HepG2 (cell line): ENCODE data around the gene CRK. TPM values are rescaled to one million over a fixed set of nuclear protein-coding genes. Genes with fewer than 3 reads are reported as not detected.

Source experiments
- ATAC-seq: fragments of 200-7000 bp; cut with Tn5 transposase; 3 replicates; pipeline ENCODE4 v1.9.1; 2020; ENCODE audit warnings: mild to moderate bottlenecking, moderate library complexity
- BruUV-seq: library from RNA; stranded (reverse); fragments of 400-500 nt; replicated peaks from 2 replicates; lab custom pipeline; 2021; lab: Mats Ljungman, UMichigan
- CTCF ChIA-PET: fragments of 300-600 bp; formaldehyde crosslinking; extraction: SDS; loops from one replicate; lab custom pipeline; 2021; ENCODE audit warnings: low total read pairs, inconsistent platforms, low intra/inter-chr PET ratio; lab: Yijun Ruan, JAX
- POLR2A ChIA-PET: fragments of 350-600 bp; sonication (Branson Sonifier 250); formaldehyde crosslinking; loops from one replicate; lab custom pipeline; 2020; ENCODE audit warnings: antibody characterized with exemption, inconsistent platforms; lab: Yijun Ruan, JAX
- DNase-seq: peaks from one replicate; pipeline ENCODE4 v3.0.0-alpha.2; 2015; ENCODE audit warnings: low spot score
- FAIRE-seq: peaks from 3 replicates; lab custom pipeline; 2011; peaks lifted over from hg19 to GRCh38; lab: Jason Lieb, UNC
- H2AFZ ChIP-seq: one replicate; pipeline ENCODE4 v1.6.1; 2011; ENCODE audit warnings: low read length, inconsistent platforms
- H3K27ac ChIP-seq: fragments of 300-600 bp; 3 replicates; pipeline ENCODE4 v1.8.0; 2011; ENCODE audit warnings: mixed run types, mild to moderate bottlenecking, mixed read lengths, low read length, inconsistent platforms; ENCODE audit not compliant: insufficient read depth; ENCODE audit errors: extremely low read length
- H3K27me3 ChIP-seq, 2 experiments: fragments of 200-600 bp in 1 of 2; 2 replicates in 1 of 2; 3 replicates in 1 of 2; pipeline versions ENCODE4 v1.6.0 to v1.8.0; 2011; ENCODE audit warnings: low read length in 2 of 2, mild to moderate bottlenecking in 2 of 2, moderate library complexity in 2 of 2, inconsistent platforms in 1 of 2; ENCODE audit not compliant: insufficient read depth in 2 of 2, control insufficient read depth in 1 of 2
- H3K36me3 ChIP-seq, 2 experiments: fragments of 200-600 bp in 1 of 2; replicated peaks in 1 of 2; 2 replicates in 1 of 2; 3 replicates in 1 of 2; pipeline versions ENCODE4 v1.5.1 to v1.8.0; 2011; ENCODE audit warnings: low read length in 2 of 2, inconsistent platforms in 1 of 2; ENCODE audit not compliant: insufficient read depth in 2 of 2, control insufficient read depth in 1 of 2
- H3K4me1 ChIP-seq: 2 replicates; pipeline ENCODE4 v1.5.1; 2012; ENCODE audit warnings: low read length, inconsistent platforms; ENCODE audit not compliant: insufficient read depth
- H3K4me2 ChIP-seq: 2 replicates; pipeline ENCODE4 v1.6.0; 2011; ENCODE audit warnings: low read depth, low read length, inconsistent platforms
- H3K4me3 ChIP-seq, 3 experiments: fragments of 200-600 bp in 1 of 3; sonication (generic), shearing (Covaris generic) in 1 of 3; replicated peaks in 1 of 3; 2 replicates each; pipeline ENCODE4 v1.5.1; 2011 to 2016; ENCODE audit warnings: low read length in 3 of 3, inconsistent platforms in 2 of 3, low read depth in 2 of 3, mild to moderate bottlenecking in 2 of 3, control low read depth in 1 of 3, mixed read lengths in 1 of 3; ENCODE audit not compliant: insufficient read depth in 1 of 3
- H3K79me2 ChIP-seq: one replicate; pipeline ENCODE4 v1.6.1; 2011; ENCODE audit warnings: low read length, inconsistent platforms; ENCODE audit not compliant: insufficient read depth
- H3K9ac ChIP-seq: 2 replicates; pipeline ENCODE4 v1.6.0; 2011; ENCODE audit warnings: mild to moderate bottlenecking, low read depth, low read length, inconsistent platforms; ENCODE audit not compliant: insufficient read depth
- H3K9me3 ChIP-seq: 2 replicates; pipeline ENCODE4 v1.5.1; 2012; ENCODE audit warnings: mild to moderate bottlenecking, low read length
- H4K20me1 ChIP-seq: 2 replicates; pipeline ENCODE4 v1.6.0; 2011; ENCODE audit warnings: inconsistent platforms, mild to moderate bottlenecking, low read length, moderate library complexity; ENCODE audit not compliant: insufficient read depth
- MLLT10 ChIP-seq: sonication (generic); formaldehyde crosslinking; IDR thresholded peaks from 2 replicates; pipeline ENCODE4 v1.4.0; 2020; ENCODE audit warnings: missing genetic modification reagents
- NAIF1 ChIP-seq: sonication (generic); formaldehyde crosslinking; IDR thresholded peaks from 2 replicates; pipeline ENCODE4 v1.5.0; 2020; ENCODE audit warnings: mild to moderate bottlenecking, missing genetic modification reagents, borderline replicate concordance
- NFATC3 ChIP-seq: sonication (generic); formaldehyde crosslinking; IDR thresholded peaks from 2 replicates; pipeline ENCODE4 v1.5.1; 2020; ENCODE audit warnings: mild to moderate bottlenecking, missing genetic modification reagents
- SMAD3 ChIP-seq: sonication (generic); formaldehyde crosslinking; IDR thresholded peaks from 2 replicates; pipeline ENCODE4 v1.4.0; 2020; ENCODE audit warnings: missing genetic modification reagents
- STAT5B ChIP-seq: sonication (generic); formaldehyde crosslinking; IDR thresholded peaks from 2 replicates; pipeline ENCODE4 v1.4.0; 2020; ENCODE audit warnings: missing genetic modification reagents
- THAP11 ChIP-seq: IDR thresholded peaks from 2 replicates; pipeline ENCODE4 v1.6.1; 2016; ENCODE audit warnings: missing biosample characterization, missing genetic modification reagents
- ZNF317 ChIP-seq: sonication (generic); formaldehyde crosslinking; IDR thresholded peaks from 2 replicates; pipeline ENCODE4 v1.5.0; 2020; ENCODE audit warnings: mild to moderate bottlenecking, missing genetic modification reagents
- ZNF484 ChIP-seq: sonication (generic); formaldehyde crosslinking; IDR thresholded peaks from 2 replicates; pipeline ENCODE4 v1.5.1; 2020; ENCODE audit warnings: mild to moderate bottlenecking, low read depth, missing genetic modification reagents, borderline replicate concordance
- ZSCAN12 ChIP-seq: sonication (generic); formaldehyde crosslinking; IDR thresholded peaks from 2 replicates; pipeline ENCODE4 v1.9.0; 2021; ENCODE audit warnings: mild to moderate bottlenecking, missing genetic modification reagents
- ZSCAN30 ChIP-seq: sonication (generic); formaldehyde crosslinking; IDR thresholded peaks from 2 replicates; pipeline ENCODE4 v1.5.0; 2020; ENCODE audit warnings: mild to moderate bottlenecking, missing genetic modification reagents
- WGBS: methylation state at CpG from one replicate; pipeline ENCODE4 v1.1.6; 2017; ENCODE audit warnings: low lambda C conversion rate; 5-methylcytosine and 5-hydroxymethylcytosine counted together
- in situ Hi-C: cut with HindIII; loops from 2 replicates; pipeline ENCODE4 v1.10.0; 2017; ENCODE audit warnings: low pct_unique_long_range_greater_than_20kb; ENCODE audit not compliant: extremely low pct_ligation_motif_present
- intact Hi-C: fragments of 100-400 bp; cut with micrococcal nuclease; formaldehyde crosslinking; loops from one replicate; pipeline ENCODE4 v1.10.0; 2022; ENCODE audit not compliant: unreplicated experiment
- polyA plus RNA-seq, 8 experiments: library from polyadenylated mRNA; depleted of rRNA in 3 of 8; stranded (reverse) in 7 of 8; unstranded in 1 of 8; fragments of >200 nt; fragmentation: Illumina TruSeq in 4 of 8; extraction: Trizol in 4 of 8; gene quantifications; 2 replicates each; pipeline versions ENCODE4 v1.2.1 to v1.2.3, GENCODE V29; 2011 to 2016; ENCODE audit warnings: low read depth in 4 of 8, missing spikeins in 1 of 8, mixed read lengths in 1 of 8; ENCODE audit not compliant: insufficient read depth in 1 of 8
- total RNA-seq, 5 experiments: library from RNA; depleted of rRNA; stranded (reverse); fragments of >200 nt; fragmentation: Illumina TruSeq; extraction: Trizol; gene quantifications; 2 replicates each; pipeline ENCODE4 v1.2.3, GENCODE V29; 2016; ENCODE audit warnings: low read depth in 1 of 5
- TF ChIP-seq, protein P1 (sequence below): sonication (generic); formaldehyde crosslinking; IDR thresholded peaks from 2 replicates; pipeline ENCODE4 v1.4.0; 2020; ENCODE audit warnings: mild to moderate bottlenecking, missing genetic modification reagents
- TF ChIP-seq, protein P2 (sequence below): sonication (generic); formaldehyde crosslinking; IDR thresholded peaks from 2 replicates; pipeline ENCODE4 v1.5.0; 2020; ENCODE audit warnings: mild to moderate bottlenecking, missing genetic modification reagents

The CRK gene
- total and polyA plus RNA-seq, 2 of the 13 experiments (the other 11 are each of a cell fraction or from before 2014, with no cell fraction given): 47.4 to 54.2 TPM

DNA sequence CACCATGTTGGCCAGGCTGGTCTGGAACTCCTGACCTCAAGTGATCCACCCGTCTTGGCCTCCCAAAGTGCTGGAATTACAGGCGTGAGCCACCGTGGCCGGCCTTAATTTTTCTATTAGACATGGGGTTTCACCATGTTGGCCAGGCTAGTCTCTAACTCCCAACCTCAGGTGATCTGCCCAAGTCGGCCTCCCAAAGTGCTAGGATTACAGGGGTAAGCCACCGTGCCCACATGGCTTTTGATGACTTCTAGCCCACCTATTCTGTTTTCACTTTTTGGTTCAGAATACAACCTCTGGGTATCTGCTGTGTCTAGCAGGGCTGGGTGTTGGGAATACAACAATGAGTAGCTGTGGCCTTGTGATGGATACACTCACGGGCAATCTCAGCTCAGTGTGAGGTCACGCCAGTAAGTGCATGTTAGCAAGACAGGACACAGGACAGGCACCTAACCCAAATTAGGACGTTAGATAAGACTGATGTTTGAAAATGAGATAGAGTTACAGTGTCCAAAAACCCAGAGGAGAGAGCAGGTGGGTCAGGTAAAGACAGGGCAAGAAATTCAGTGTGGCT, 41.9 kb downstream of the CRK start:
- H3K79me2 ChIP-seq: no peaks in the 10 kb centered on the region

More for the DNA sequence above, 41.9 kb downstream of the CRK start:
- Histone ChIP-seq H3K4me2 (no peak overlapping the region), H3K9ac (no peak overlapping the region), H3K36me3 (no peaks in the 10 kb centered on the region), H4K20me1 (no peaks in the 10 kb centered on the region), H3K4me3 (no peak overlapping the region), H3K9me3 (no peaks in the 10 kb centered on the region), H3K27ac (no peak overlapping the region), H3K27me3 (no peaks in the 10 kb centered on the region), H3K4me1 (peaks cover 36% of the 10 kb centered on the region), H2AFZ (no peak overlapping the region)
- TF ChIP-seq SMAD3 (no peak), NAIF1 (CRISPR knock-in tag) (no peak), STAT5B (CRISPR knock-in tag) (no peak), ZNF317 (CRISPR knock-in tag) (no peak), THAP11 (CRISPR knock-in tag) (no peak), ZSCAN12 (CRISPR knock-in tag) (no peak), NFATC3 (CRISPR knock-in tag) (no peak), ZSCAN30 (no peak), ZNF484 (CRISPR knock-in tag) (no peak), MLLT10 (CRISPR knock-in tag) (no peak)
- TF ChIP-seq, protein P1, sequence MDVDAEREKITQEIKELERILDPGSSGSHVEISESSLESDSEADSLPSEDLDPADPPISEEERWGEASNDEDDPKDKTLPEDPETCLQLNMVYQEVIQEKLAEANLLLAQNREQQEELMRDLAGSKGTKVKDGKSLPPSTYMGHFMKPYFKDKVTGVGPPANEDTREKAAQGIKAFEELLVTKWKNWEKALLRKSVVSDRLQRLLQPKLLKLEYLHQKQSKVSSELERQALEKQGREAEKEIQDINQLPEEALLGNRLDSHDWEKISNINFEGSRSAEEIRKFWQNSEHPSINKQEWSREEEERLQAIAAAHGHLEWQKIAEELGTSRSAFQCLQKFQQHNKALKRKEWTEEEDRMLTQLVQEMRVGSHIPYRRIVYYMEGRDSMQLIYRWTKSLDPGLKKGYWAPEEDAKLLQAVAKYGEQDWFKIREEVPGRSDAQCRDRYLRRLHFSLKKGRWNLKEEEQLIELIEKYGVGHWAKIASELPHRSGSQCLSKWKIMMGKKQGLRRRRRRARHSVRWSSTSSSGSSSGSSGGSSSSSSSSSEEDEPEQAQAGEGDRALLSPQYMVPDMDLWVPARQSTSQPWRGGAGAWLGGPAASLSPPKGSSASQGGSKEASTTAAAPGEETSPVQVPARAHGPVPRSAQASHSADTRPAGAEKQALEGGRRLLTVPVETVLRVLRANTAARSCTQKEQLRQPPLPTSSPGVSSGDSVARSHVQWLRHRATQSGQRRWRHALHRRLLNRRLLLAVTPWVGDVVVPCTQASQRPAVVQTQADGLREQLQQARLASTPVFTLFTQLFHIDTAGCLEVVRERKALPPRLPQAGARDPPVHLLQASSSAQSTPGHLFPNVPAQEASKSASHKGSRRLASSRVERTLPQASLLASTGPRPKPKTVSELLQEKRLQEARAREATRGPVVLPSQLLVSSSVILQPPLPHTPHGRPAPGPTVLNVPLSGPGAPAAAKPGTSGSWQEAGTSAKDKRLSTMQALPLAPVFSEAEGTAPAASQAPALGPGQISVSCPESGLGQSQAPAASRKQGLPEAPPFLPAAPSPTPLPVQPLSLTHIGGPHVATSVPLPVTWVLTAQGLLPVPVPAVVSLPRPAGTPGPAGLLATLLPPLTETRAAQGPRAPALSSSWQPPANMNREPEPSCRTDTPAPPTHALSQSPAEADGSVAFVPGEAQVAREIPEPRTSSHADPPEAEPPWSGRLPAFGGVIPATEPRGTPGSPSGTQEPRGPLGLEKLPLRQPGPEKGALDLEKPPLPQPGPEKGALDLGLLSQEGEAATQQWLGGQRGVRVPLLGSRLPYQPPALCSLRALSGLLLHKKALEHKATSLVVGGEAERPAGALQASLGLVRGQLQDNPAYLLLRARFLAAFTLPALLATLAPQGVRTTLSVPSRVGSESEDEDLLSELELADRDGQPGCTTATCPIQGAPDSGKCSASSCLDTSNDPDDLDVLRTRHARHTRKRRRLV (CRISPR knock-in tag): no peak
- TF ChIP-seq, protein P2, sequence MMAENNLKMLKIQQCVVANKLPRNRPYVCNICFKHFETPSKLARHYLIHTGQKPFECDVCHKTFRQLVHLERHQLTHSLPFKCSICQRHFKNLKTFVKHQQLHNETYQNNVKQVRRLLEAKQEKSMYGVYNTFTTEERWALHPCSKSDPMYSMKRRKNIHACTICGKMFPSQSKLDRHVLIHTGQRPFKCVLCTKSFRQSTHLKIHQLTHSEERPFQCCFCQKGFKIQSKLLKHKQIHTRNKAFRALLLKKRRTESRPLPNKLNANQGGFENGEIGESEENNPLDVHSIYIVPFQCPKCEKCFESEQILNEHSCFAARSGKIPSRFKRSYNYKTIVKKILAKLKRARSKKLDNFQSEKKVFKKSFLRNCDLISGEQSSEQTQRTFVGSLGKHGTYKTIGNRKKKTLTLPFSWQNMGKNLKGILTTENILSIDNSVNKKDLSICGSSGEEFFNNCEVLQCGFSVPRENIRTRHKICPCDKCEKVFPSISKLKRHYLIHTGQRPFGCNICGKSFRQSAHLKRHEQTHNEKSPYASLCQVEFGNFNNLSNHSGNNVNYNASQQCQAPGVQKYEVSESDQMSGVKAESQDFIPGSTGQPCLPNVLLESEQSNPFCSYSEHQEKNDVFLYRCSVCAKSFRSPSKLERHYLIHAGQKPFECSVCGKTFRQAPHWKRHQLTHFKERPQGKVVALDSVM (CRISPR knock-in tag): no peak
- DNase-seq (no peak), FAIRE-seq (no peak), ATAC-seq (no peak; the same call in 2 of the 3 replicates)
- 76% methylated on average over 9 of the region's 9 CpGs for WGBS
- in situ Hi-C loops: no loop called here
- ChIA-PET POLR2A (interaction anchor here (1.0 to 1.9 kb wide), 3 partner anchors 9 to 103 kb away, joined by 3 to 7 read pairs (median 4); partner anchors contain the start of genes INPP5K and YWHAE), CTCF (no interaction called here)
- no TSS peak for BruUV-seq
- intact Hi-C loops: loop anchor here (10.0 kb wide), 1 partner anchor 49 kb away; no protein-coding TSS in a partner anchor
